Motor neuron (in vitro differentiated cells): ENCODE measurements around the gene MVB12B. TPM values are rescaled to one million over a fixed set of nuclear protein-coding genes. Genes with fewer than 3 reads are reported as not detected.

Experiments used
- ATAC-seq, 8 experiments: fragments of 200-7000 bp; cut with Tn5 transposase; replicated peaks in 6 of 8; 2 replicates each; pipeline ENCODE4 v1.8.0; 2021; ENCODE audit warnings: mild to moderate bottlenecking in 8 of 8, moderate library complexity in 8 of 8
- H3K27ac ChIP-seq, 2 donors: fragments of 250-450 bp; sonication (Bioruptor Pico); 2 replicates each; pipeline ENCODE4 v1.9.0; 2021; ENCODE audit warnings: antibody characterized with exemption in 2 of 2, mild to moderate bottlenecking in 2 of 2, moderate library complexity in 1 of 2
- H3K4me1 ChIP-seq, 2 donors: fragments of 250-450 bp; sonication (Bioruptor Pico); replicated peaks in 1 of 2; 2 replicates each; pipeline ENCODE4 v1.6.1; 2021; ENCODE audit warnings: antibody characterized with exemption in 2 of 2, mild to moderate bottlenecking in 2 of 2, moderate library complexity in 1 of 2
- H3K4me3 ChIP-seq, 5 donors: fragments of 250-450 bp; sonication (Bioruptor Pico); 2 replicates each; pipeline ENCODE4 v1.9.0; 2021; ENCODE audit warnings: antibody characterized with exemption in 5 of 5, mild to moderate bottlenecking in 5 of 5, moderate library complexity in 4 of 5
- WGBS, 10 experiments: fragments of 450-650 bp; shearing (Covaris generic); methylation state at CpG; one replicate each; pipeline ENCODE4 v1.0.0; 2022; 5-methylcytosine and 5-hydroxymethylcytosine counted together
- in situ Hi-C, 9 experiments: fragments of 400-800 bp; cut with MboI; loops; one replicate each; pipeline ENCODE4 v1.15.0; 2021; ENCODE audit warnings: low sequenced_read_pairs in 9 of 9, low pct_unique_long_range_greater_than_20kb in 2 of 9; ENCODE audit not compliant: unreplicated experiment in 9 of 9
- total RNA-seq, 8 experiments: library from RNA; unstranded; fragments of 300-600 nt; gene quantifications; 2 replicates each; pipeline versions ENCODE4 v1.2.3 to v1.2.4, GENCODE V29; 2022

Gene MVB12B
- total RNA-seq, 8 experiments from 2014 or later: 1.7 to 33.8 (median 23.0) TPM

GRCh38 chr9:126411948-126412284 is 85.3 kb downstream of the MVB12B start:
- WGBS, 10 experiments: 33 to 100% (median 90%) methylated on average over 1 to 6 of the region's 6 CpGs; no CpG with 5 or more reads in 3 of the 10 experiments
- ATAC-seq: no peak
- in situ Hi-C loops: loop anchor here in 1 of 9 experiments (25.0 kb wide), 1 partner anchor 1000 kb away; no protein-coding TSS in a partner anchor

GRCh38 chr9:126412905-126413304 is 86.3 kb downstream of the MVB12B start:
- peak in 4 of 8 experiments; percentile 9 to 60 (median 42) for ATAC-seq
- Histone ChIP-seq H3K27ac (no peak overlapping the region), H3K4me1 (peaks cover 14 to 28% of the 10 kb centered on the region in 2 donors), H3K4me3 (no peak overlapping the region)
- 0 to 100% (median 91%) methylated on average over 1 to 3 of the region's 3 CpGs; no CpG with 5 or more reads in 2 of the 10 experiments for WGBS, 10 experiments
- in situ Hi-C loops: loop anchor here in 1 of 9 experiments (25.0 kb wide), 1 partner anchor 1001 kb away; no protein-coding TSS in a partner anchor

More at GRCh38 chr9:126411948-126412284, 85.3 kb downstream of the MVB12B start:
- no peak overlapping the region for H3K27ac ChIP-seq
- H3K4me3 ChIP-seq: no peak overlapping the region
- H3K4me1 ChIP-seq: peaks cover 11 to 27% of the 10 kb centered on the region in 2 donors

- WGBS, 10 experiments: 60 to 100% (median 83%) methylated on average over 1 to 7 of the region's 7 CpGs; no CpG with 5 or more reads in 1 of the 10 experiments
- no peak overlapping the region for H3K4me3 ChIP-seq
- peak in 5 of 8 experiments; percentile 39 to 74 (median 59) for ATAC-seq
- H3K4me1 ChIP-seq: peaks cover 14 to 33% of the 10 kb centered on the region in 2 donors
- H3K27ac ChIP-seq: peak overlapping the region in 1 of 2 donors; percentile 65
- in situ Hi-C loops: loop anchor here in 1 of 9 experiments (25.0 kb wide), 1 partner anchor 1001 kb away; no protein-coding TSS in a partner anchor
Measured at GRCh38 chr9:126413391-126414068, 86.9 kb downstream of the MVB12B start.

GRCh38 chr9:126415741-126416370 is 89.2 kb downstream of the MVB12B start:
- WGBS, 10 experiments: 60 to 100% (median 94%) methylated on average over 1 to 5 of the region's 16 CpGs; no CpG with 5 or more reads in 3 of the 10 experiments
- Histone ChIP-seq H3K4me1 (peaks cover 34 to 54% of the 10 kb centered on the region in 2 donors), H3K4me3 (no peak overlapping the region), H3K27ac (no peak overlapping the region)
- ATAC-seq: no peak
- in situ Hi-C loops: loop anchor here in 1 of 9 experiments (25.0 kb wide), 1 partner anchor 1004 kb away; no protein-coding TSS in a partner anchor

- in situ Hi-C loops: loop anchor here in 1 of 9 experiments (25.0 kb wide), 1 partner anchor 1005 kb away; no protein-coding TSS in a partner anchor
- Histone ChIP-seq H3K4me3 (no peak overlapping the region), H3K27ac (peak overlapping the region; percentile 75 to 89), H3K4me1 (peaks cover 42 to 57% of the 10 kb centered on the region in 2 donors)
- peak in 5 of 8 experiments; percentile 60 to 89 (median 81) for ATAC-seq
Measured at GRCh38 chr9:126417043-126417442, 90.4 kb downstream of the MVB12B start.

GRCh38 chr9:126417684-126418083 is 91.1 kb downstream of the MVB12B start:
- peaks cover 44 to 57% of the 10 kb centered on the region in 2 donors for H3K4me1 ChIP-seq
- H3K27ac ChIP-seq: peak overlapping the region; percentile 75 to 89
- no peak overlapping the region for H3K4me3 ChIP-seq
- ATAC-seq: no peak
- in situ Hi-C loops: loop anchor here in 1 of 9 experiments (25.0 kb wide), 1 partner anchor 1005 kb away; no protein-coding TSS in a partner anchor
- WGBS, 10 experiments: 17 to 100% (median 100%) methylated on average over 1 to 2 of the region's 2 CpGs; no CpG with 5 or more reads in 1 of the 10 experiments

GRCh38 chr9:126418608-126419007 is 92.0 kb downstream of the MVB12B start:
- Histone ChIP-seq H3K27ac (peak overlapping the region in 1 of 2 donors; percentile 15), H3K4me1 (peaks cover 53 to 54% of the 10 kb centered on the region in 2 donors), H3K4me3 (no peak overlapping the region)
- WGBS, 10 experiments: 20 to 100% (median 82%) methylated on average over 1 to 5 of the region's 6 CpGs; no CpG with 5 or more reads in 1 of the 10 experiments
- ATAC-seq: no peak
- in situ Hi-C loops: loop anchor here in 1 of 9 experiments (25.0 kb wide), 1 partner anchor 1006 kb away; no protein-coding TSS in a partner anchor

- peaks cover 46 to 53% of the 10 kb centered on the region in 2 donors for H3K4me1 ChIP-seq
- peak overlapping the region; percentile 15 to 64 for H3K27ac ChIP-seq
- H3K4me3 ChIP-seq: no peak overlapping the region
- peak in 3 of 8 experiments; percentile 11 to 20 (median 18) for ATAC-seq
- in situ Hi-C loops: loop anchor here in 1 of 9 experiments (25.0 kb wide), 1 partner anchor 1007 kb away; no protein-coding TSS in a partner anchor
- WGBS, 10 experiments: 61 to 100% (median 87%) methylated on average over 1 to 5 of the region's 6 CpGs; no CpG with 5 or more reads in 7 of the 10 experiments
Measured at GRCh38 chr9:126419475-126419874, 92.8 kb downstream of the MVB12B start.

- H3K27ac ChIP-seq: peak overlapping the region; percentile 15 to 64
- in situ Hi-C loops: loop anchor here in 1 of 9 experiments (25.0 kb wide), 1 partner anchor 1008 kb away; no protein-coding TSS in a partner anchor
- H3K4me1 ChIP-seq: peaks cover 44 to 53% of the 10 kb centered on the region in 2 donors
- H3K4me3 ChIP-seq: no peak overlapping the region
- ATAC-seq: peak in 5 of 8 experiments; percentile 7 to 66 (median 58)
- WGBS, 10 experiments: 62 to 100% (median 86%) methylated on average over 1 to 5 of the region's 7 CpGs; no CpG with 5 or more reads in 3 of the 10 experiments
Measured at GRCh38 chr9:126420135-126420534, 93.5 kb downstream of the MVB12B start.

GRCh38 chr9:126420643-126421564 is 94.3 kb downstream of the MVB12B start:
- Histone ChIP-seq H3K4me3 (no peak overlapping the region), H3K4me1 (peaks cover 44 to 53% of the 10 kb centered on the region in 2 donors), H3K27ac (peak overlapping the region in 1 of 2 donors; percentile 64)
- in situ Hi-C loops: loop anchor here in 1 of 9 experiments (25.0 kb wide), 1 partner anchor 1009 kb away; no protein-coding TSS in a partner anchor
- ATAC-seq: no peak
- WGBS, 10 experiments: 68 to 100% (median 96%) methylated on average over 1 to 9 of the region's 17 CpGs

- WGBS, 10 experiments: 70 to 93% (median 87%) methylated on average over 2 to 21 of the region's 25 CpGs
- Histone ChIP-seq H3K27ac (no peak overlapping the region), H3K4me1 (peaks cover 40 to 50% of the 10 kb centered on the region in 2 donors), H3K4me3 (no peak overlapping the region)
- no peak for ATAC-seq
- in situ Hi-C loops: loop anchor here in 1 of 9 experiments (25.0 kb wide), 1 partner anchor 1009 kb away; no protein-coding TSS in a partner anchor
Measured at GRCh38 chr9:126421567-126422428, 95.2 kb downstream of the MVB12B start.
